Lung (tissue), 12 donors: ENCODE measurements around the gene GPATCH2. TPM values are rescaled to one million over a fixed set of nuclear protein-coding genes. Genes with fewer than 3 reads are reported as not detected.
A peak's percentile ranks its signal among the peaks of the same experiment; 100 is the strongest.
"Not testable (repeated sequence)": the region's sequence is repeated elsewhere in the genome, so short reads cannot be mapped to it uniquely, and the experiment has no call there.

Experiments
- ATAC-seq: fragments of 200-7000 bp; cut with Tn5 transposase; one replicate; pipeline ENCODE4 v1.9.1; 2020; ENCODE audit warnings: moderate number of reproducible peaks; ENCODE audit not compliant: insufficient read depth, low FRiP score
- DNase-seq, 3 donors: peaks; one replicate each; pipeline ENCODE4 v3.0.0-alpha.2; 2013 to 2017
- H3K27ac ChIP-seq, 2 donors: one replicate each; pipeline ENCODE4 v1.5.1; 2013; ENCODE audit warnings: mild to moderate bottlenecking in 2 of 2, moderate library complexity in 2 of 2, control low read depth in 1 of 2, inconsistent platforms in 1 of 2, low read depth in 1 of 2, low read length in 1 of 2
- H3K27me3 ChIP-seq, 3 donors: one replicate each; pipeline ENCODE4 v1.5.1; 2013; ENCODE audit warnings: low read length in 2 of 3; ENCODE audit not compliant: control insufficient read depth in 3 of 3, insufficient read depth in 3 of 3
- H3K36me3 ChIP-seq, 4 donors: one replicate each; pipeline ENCODE4 v1.5.1; 2013; ENCODE audit warnings: low read length in 4 of 4, mild to moderate bottlenecking in 1 of 4, moderate library complexity in 1 of 4; ENCODE audit not compliant: control insufficient read depth in 4 of 4, insufficient read depth in 4 of 4
- H3K4me1 ChIP-seq, 5 donors: one replicate each; pipeline ENCODE4 v1.5.1; 2013; ENCODE audit warnings: low read length in 5 of 5, mild to moderate bottlenecking in 2 of 5, moderate library complexity in 1 of 5; ENCODE audit not compliant: control insufficient read depth in 5 of 5, insufficient read depth in 5 of 5
- H3K4me3 ChIP-seq: one replicate; pipeline ENCODE4 v1.5.1; 2013; ENCODE audit warnings: mild to moderate bottlenecking, control low read depth, moderate library complexity
- H3K9ac ChIP-seq, 2 donors: one replicate each; pipeline ENCODE4 v1.5.1; 2013; ENCODE audit warnings: low read length in 2 of 2, control low read depth in 1 of 2; ENCODE audit not compliant: insufficient read depth in 1 of 2
- H3K9me3 ChIP-seq, 4 donors: one replicate each; pipeline ENCODE4 v1.5.1; 2013; ENCODE audit warnings: low read length in 3 of 4, mild to moderate bottlenecking in 1 of 4, moderate library complexity in 1 of 4; ENCODE audit not compliant: control insufficient read depth in 4 of 4, insufficient read depth in 3 of 4
- CTCF ChIP-seq: IDR thresholded peaks from 2 replicates; pipeline ENCODE4 v1.5.1; 2012; ENCODE audit warnings: mild to moderate bottlenecking; ENCODE audit errors: control extremely low read depth, extremely low read depth
- WGBS, 2 donors: extraction: QIAGEN DNeasy Blood & Tissue Kit; methylation state at CpG; one replicate each; pipeline ENCODE4 v1.1.7; 2013; 5-methylcytosine and 5-hydroxymethylcytosine counted together
- polyA plus RNA-seq, 2 donors: library from polyadenylated mRNA; stranded (reverse); fragments of 200-250 nt; gene quantifications; one replicate each; pipeline ENCODE4 v1.2.1, GENCODE V29; 2013
- total RNA-seq, 2 donors: library from RNA; depleted of rRNA in 1 of 2; stranded (reverse); fragments of >200 nt in 1 of 2; gene quantifications; one replicate each; pipeline ENCODE4 v1.2.1, GENCODE V29; 2014 to 2021
- donor health status: control.
- donor health status: control.
- donor health status: Bipolar disorder and iron deficiency.
- donor health status: healthy.
- donor health status: DM: yes; HTN: yes; CAD: no.

Gene GPATCH2
- total and polyA plus RNA-seq, 4 donors, result 3.2 to 31.0 (median 8.3) TPM

- no peak for TF ChIP-seq CTCF
- DNase-seq (no peak), ATAC-seq (no peak)
- Histone ChIP-seq H3K27me3 (no peaks in the 10 kb centered on the region), H3K9me3 (no peaks in the 10 kb centered on the region), H3K27ac (no peak overlapping the region), H3K4me1 (no peaks in the 10 kb centered on the region), H3K36me3 (no peaks in the 10 kb centered on the region), H3K4me3 (no peak overlapping the region), H3K9ac (no peak overlapping the region)
- WGBS, 2 donors, result 81 to 85% methylated on average over 9 of the region's 9 CpGs
Measured at GRCh38 chr1:217388522-217389065, 242.3 kb downstream of the GPATCH2 start.

- ATAC-seq, result not testable (repeated sequence)
Measured at GRCh38 chr1:217381773-217382172, 249.1 kb downstream of the GPATCH2 start.

GRCh38 chr1:217379804-217380203 is 251.1 kb downstream of the GPATCH2 start:
- not testable (repeated sequence) for H3K27me3 ChIP-seq, H3K9ac ChIP-seq, H3K36me3 ChIP-seq, H3K9me3 ChIP-seq, H3K4me1 ChIP-seq, H3K27ac ChIP-seq, H3K4me3 ChIP-seq, ATAC-seq
- peak in 1 of 3 donors; percentile 3 for DNase-seq
- 51 to 52% methylated on average over 5 of the region's 5 CpGs for WGBS, 2 donors

More at GRCh38 chr1:217381773-217382172, 249.1 kb downstream of the GPATCH2 start:
- not testable (repeated sequence) for H3K36me3 ChIP-seq, H3K27me3 ChIP-seq, H3K4me1 ChIP-seq, H3K27ac ChIP-seq, H3K4me3 ChIP-seq, H3K9ac ChIP-seq, DNase-seq, H3K9me3 ChIP-seq
- WGBS, 2 donors, result 26 to 36% methylated on average over 2 of the region's 2 CpGs

GRCh38 chr1:217379336-217379735 is 251.6 kb downstream of the GPATCH2 start:
- ATAC-seq (no peak), DNase-seq (no peak)
- Histone ChIP-seq H3K27ac (no peak overlapping the region), H3K9ac (no peak overlapping the region), H3K9me3 (peaks cover 0 to 5% (median 2%) of the 10 kb centered on the region in 4 donors), H3K4me3 (no peak overlapping the region), H3K27me3 (no peaks in the 10 kb centered on the region), H3K36me3 (no peaks in the 10 kb centered on the region), H3K4me1 (no peaks in the 10 kb centered on the region)
- 73 to 83% methylated on average over 4 to 5 of the region's 5 CpGs for WGBS, 2 donors
- no peak for TF ChIP-seq CTCF

Other genes starting within 250 kb of the GPATCH2 start
- 10 to 100 TPM; 10.1 to 13.4 TPM for gene SPATA17, start 254 bp upstream of the GPATCH2 start, total RNA-seq
- gene SPATA17, start 254 bp upstream of the GPATCH2 start, polyA plus RNA-seq, result 1 to 10 TPM; 3.3 to 3.9 TPM